Osteoblast (primary cell): Measurements from ENCODE around the gene PLCL2. TPM values are rescaled to one million over a fixed set of nuclear protein-coding genes. Genes with fewer than 3 reads are reported as not detected.

Source experiments
- DNase-seq: peaks from one replicate; pipeline ENCODE4 v3.0.0; 2011; ENCODE audit warnings: low spot score, mixed read lengths; ENCODE audit not compliant: insufficient read length; ENCODE audit errors: missing footprints
- H2AFZ ChIP-seq: 2 replicates; pipeline ENCODE4 v1.6.0; 2011; ENCODE audit warnings: mild to moderate bottlenecking, low read length
- H3K27ac ChIP-seq: 2 replicates; pipeline ENCODE4 v1.5.1; 2011; ENCODE audit warnings: mild to moderate bottlenecking, low read depth, low read length, moderate library complexity
- H3K27me3 ChIP-seq: 2 replicates; pipeline ENCODE4 v1.6.0; 2012; ENCODE audit warnings: mild to moderate bottlenecking, control low read depth, inconsistent platforms, low read length, moderate library complexity; ENCODE audit not compliant: insufficient read depth
- H3K36me3 ChIP-seq: 2 replicates; pipeline ENCODE4 v1.5.1; 2011; ENCODE audit warnings: mild to moderate bottlenecking, low read length, control low read depth, moderate library complexity; ENCODE audit not compliant: insufficient read depth
- H3K4me1 ChIP-seq: 2 replicates; pipeline ENCODE4 v1.5.1; 2011; ENCODE audit warnings: mild to moderate bottlenecking, low read length, control low read depth, moderate library complexity; ENCODE audit not compliant: insufficient read depth
- H3K4me2 ChIP-seq: 2 replicates; pipeline ENCODE4 v1.6.0; 2011; ENCODE audit warnings: mild to moderate bottlenecking, low read length; ENCODE audit not compliant: insufficient read depth
- H3K4me3 ChIP-seq: fragments of 200-600 bp; sonication (generic); 3 replicates; pipeline ENCODE4 v1.5.1; 2012; ENCODE audit warnings: mild to moderate bottlenecking, low read length, inconsistent platforms; ENCODE audit not compliant: insufficient read depth
- H3K79me2 ChIP-seq: 2 replicates; pipeline ENCODE4 v1.6.0; 2012; ENCODE audit warnings: mild to moderate bottlenecking, low read length, control low read depth, inconsistent platforms; ENCODE audit not compliant: insufficient read depth
- H3K9me3 ChIP-seq: 2 replicates; pipeline ENCODE4 v1.5.1; 2011; ENCODE audit warnings: low read depth, low read length, control low read depth
- H4K20me1 ChIP-seq: 2 replicates; pipeline ENCODE4 v1.6.0; 2012; ENCODE audit warnings: mild to moderate bottlenecking, low read length, control low read depth; ENCODE audit not compliant: insufficient read depth
- total RNA-seq: library from RNA; depleted of rRNA; stranded (reverse); fragments of >200 nt; gene quantifications from 2 replicates; pipeline ENCODE4 v1.2.3, GENCODE V29; 2012
- TF ChIP-seq, protein P1 (sequence below): IDR thresholded peaks from 2 replicates; pipeline ENCODE4 v1.5.1; 2011; ENCODE audit warnings: mild to moderate bottlenecking, low read depth, low read length, moderate library complexity; ENCODE audit errors: extremely low read depth

The PLCL2 gene
- total RNA-seq, 1 donor = 5.1 TPM

DNA sequence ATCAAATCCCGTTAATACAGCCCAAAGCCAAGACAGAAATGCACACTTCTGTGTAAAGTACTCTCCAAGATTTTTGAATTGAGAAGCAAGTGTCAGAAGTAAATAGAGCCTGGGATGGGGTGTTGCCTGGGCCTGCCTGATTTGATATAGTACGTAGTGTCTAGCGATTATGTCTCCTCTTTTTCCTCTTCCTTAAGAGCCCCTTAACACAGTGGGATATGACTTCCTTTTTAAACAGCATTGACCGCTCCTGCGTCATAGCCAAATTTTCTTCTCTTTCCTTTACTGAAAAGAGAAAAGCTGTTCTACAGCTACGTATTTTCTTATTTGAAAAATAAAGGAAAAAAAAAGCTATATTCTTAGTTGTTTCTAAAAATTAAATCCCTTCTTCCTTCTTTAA is 97.7 kb downstream of the PLCL2 start:
- Histone ChIP-seq H3K27ac (no peak overlapping the region), H3K4me2 (no peak overlapping the region)

DNA sequence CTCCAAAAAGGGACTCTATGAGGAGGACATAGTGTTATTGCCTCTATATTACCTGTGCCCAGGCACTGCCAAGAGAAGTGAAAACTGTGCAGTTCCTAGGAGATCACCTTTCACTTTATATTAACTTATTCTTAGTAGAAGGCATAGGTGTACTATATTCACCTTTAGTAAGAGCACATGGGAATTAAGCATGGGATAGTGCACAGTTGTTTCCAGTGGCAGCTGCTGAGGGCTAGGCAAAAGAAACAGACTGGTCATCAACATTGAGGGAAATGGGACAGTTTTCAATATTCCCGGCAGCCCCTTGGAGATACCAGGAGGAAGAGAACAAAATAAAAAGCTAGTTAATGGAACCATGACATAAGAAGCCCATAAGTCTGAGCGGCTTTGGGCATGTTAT is 100.9 kb downstream of the PLCL2 start:
- Histone ChIP-seq H3K36me3 (no peaks in the 10 kb centered on the region), H4K20me1 (no peaks in the 10 kb centered on the region), H3K9me3 (no peaks in the 10 kb centered on the region), H3K4me3 (no peak overlapping the region), H3K4me2 (no peak overlapping the region), H3K4me1 (no peaks in the 10 kb centered on the region), H3K79me2 (no peaks in the 10 kb centered on the region), H3K27me3 (no peaks in the 10 kb centered on the region), H3K27ac (no peak overlapping the region), H2AFZ (no peak overlapping the region)
- DNase-seq = no peak
- TF ChIP-seq, protein P1, sequence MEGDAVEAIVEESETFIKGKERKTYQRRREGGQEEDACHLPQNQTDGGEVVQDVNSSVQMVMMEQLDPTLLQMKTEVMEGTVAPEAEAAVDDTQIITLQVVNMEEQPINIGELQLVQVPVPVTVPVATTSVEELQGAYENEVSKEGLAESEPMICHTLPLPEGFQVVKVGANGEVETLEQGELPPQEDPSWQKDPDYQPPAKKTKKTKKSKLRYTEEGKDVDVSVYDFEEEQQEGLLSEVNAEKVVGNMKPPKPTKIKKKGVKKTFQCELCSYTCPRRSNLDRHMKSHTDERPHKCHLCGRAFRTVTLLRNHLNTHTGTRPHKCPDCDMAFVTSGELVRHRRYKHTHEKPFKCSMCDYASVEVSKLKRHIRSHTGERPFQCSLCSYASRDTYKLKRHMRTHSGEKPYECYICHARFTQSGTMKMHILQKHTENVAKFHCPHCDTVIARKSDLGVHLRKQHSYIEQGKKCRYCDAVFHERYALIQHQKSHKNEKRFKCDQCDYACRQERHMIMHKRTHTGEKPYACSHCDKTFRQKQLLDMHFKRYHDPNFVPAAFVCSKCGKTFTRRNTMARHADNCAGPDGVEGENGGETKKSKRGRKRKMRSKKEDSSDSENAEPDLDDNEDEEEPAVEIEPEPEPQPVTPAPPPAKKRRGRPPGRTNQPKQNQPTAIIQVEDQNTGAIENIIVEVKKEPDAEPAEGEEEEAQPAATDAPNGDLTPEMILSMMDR = no peak

More for the DNA sequence above, 97.7 kb downstream of the PLCL2 start:
- no peaks in the 10 kb centered on the region for H4K20me1 ChIP-seq
- TF ChIP-seq, protein P1 = no peak
- no peaks in the 10 kb centered on the region for H3K79me2 ChIP-seq
- no peak for DNase-seq
- H3K9me3 ChIP-seq = no peaks in the 10 kb centered on the region
- no peaks in the 10 kb centered on the region for H3K27me3 ChIP-seq
- no peak overlapping the region for H3K4me3 ChIP-seq
- peaks cover 11% of the 10 kb centered on the region for H3K4me1 ChIP-seq
- H3K36me3 ChIP-seq = no peaks in the 10 kb centered on the region
- H2AFZ ChIP-seq = no peak overlapping the region

DNA sequence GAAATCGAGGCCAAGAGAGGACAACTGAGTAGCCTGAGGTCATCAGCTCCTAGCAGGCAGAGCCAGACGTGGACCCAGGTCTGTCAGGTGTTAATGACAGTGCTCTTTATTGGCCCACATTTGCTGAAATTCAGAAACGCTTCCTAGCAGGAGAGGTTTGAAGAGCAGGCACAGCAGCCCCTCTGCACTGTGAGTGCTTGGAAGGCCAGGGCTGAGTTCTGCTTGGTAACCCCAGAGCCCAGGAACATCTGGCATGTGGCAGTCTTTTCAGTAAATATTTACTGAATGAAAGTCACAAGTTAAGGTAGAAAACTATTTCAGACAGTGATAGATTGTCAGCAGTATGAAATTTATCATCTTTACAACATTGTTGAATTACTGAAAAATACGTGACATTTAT is 102.4 kb downstream of the PLCL2 start:
- no peaks in the 10 kb centered on the region for H4K20me1 ChIP-seq
- H3K9me3 ChIP-seq = no peaks in the 10 kb centered on the region
- H2AFZ ChIP-seq = no peak overlapping the region
- TF ChIP-seq, protein P1 = no peak
- no peaks in the 10 kb centered on the region for H3K27me3 ChIP-seq
- H3K4me1 ChIP-seq = no peaks in the 10 kb centered on the region
- H3K4me3 ChIP-seq = no peak overlapping the region
- no peaks in the 10 kb centered on the region for H3K79me2 ChIP-seq
- H3K36me3 ChIP-seq = no peaks in the 10 kb centered on the region
- no peak overlapping the region for H3K27ac ChIP-seq
- H3K4me2 ChIP-seq = no peak overlapping the region
- no peak for DNase-seq

DNA sequence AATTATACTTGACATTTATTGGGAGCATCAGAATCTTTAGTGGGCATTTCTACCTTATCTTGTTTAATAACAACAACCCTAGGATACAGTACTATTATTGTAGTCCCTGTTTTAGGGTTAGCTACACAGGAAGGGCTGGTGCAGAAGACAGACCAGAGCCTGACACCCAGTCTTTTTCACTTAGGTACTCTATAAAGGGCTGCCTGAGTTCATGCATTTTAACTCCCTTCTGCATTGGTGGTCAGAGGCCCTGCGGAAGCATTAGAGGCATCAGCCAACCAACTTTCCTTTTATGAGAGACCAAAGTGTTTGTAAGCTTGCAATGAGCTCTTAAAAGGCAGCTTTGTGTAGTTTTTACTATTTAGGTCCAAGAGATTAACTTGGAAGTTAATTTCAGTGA is 105.4 kb downstream of the PLCL2 start:
- no peak for DNase-seq
- H3K4me2 ChIP-seq = no peak overlapping the region
- H3K4me1 ChIP-seq = peaks cover 2% of the 10 kb centered on the region
- no peaks in the 10 kb centered on the region for H3K27me3 ChIP-seq
- TF ChIP-seq, protein P1 = no peak
- no peaks in the 10 kb centered on the region for H3K36me3 ChIP-seq
- no peak overlapping the region for H3K27ac ChIP-seq
- H3K9me3 ChIP-seq = no peaks in the 10 kb centered on the region
- no peak overlapping the region for H2AFZ ChIP-seq
- no peaks in the 10 kb centered on the region for H4K20me1 ChIP-seq
- H3K79me2 ChIP-seq = no peaks in the 10 kb centered on the region
- H3K4me3 ChIP-seq = no peak overlapping the region
